Body of pancreas (tissue), 4 donors: ENCODE data around the gene C4orf17. TPM values are rescaled to one million over a fixed set of nuclear protein-coding genes. Genes with fewer than 3 reads are reported as not detected.
"Not testable (repeated sequence)": the region's sequence is repeated elsewhere in the genome, so short reads cannot be mapped to it uniquely, and the experiment has no call there.

Experiments
- ATAC-seq: fragments of 150-250 bp; one replicate; pipeline ENCODE4 v1.9.1; 2016
- DNase-seq, 4 donors: peaks; one replicate each; pipeline ENCODE4 v3.0.0-alpha.2; 2019
- H3K27ac ChIP-seq, 4 donors: fragments of 200-600 bp; sonication (generic); 1 replicate in 3 of 4; 2 replicates in 1 of 4; pipeline versions ENCODE4 v1.5.1 to v1.6.1; 2016 to 2019; ENCODE audit warnings: mild to moderate bottlenecking in 1 of 4, mixed read lengths in 1 of 4, moderate library complexity in 1 of 4
- H3K27me3 ChIP-seq, 2 donors: fragments of 200-600 bp; sonication (generic); one replicate each; pipeline ENCODE4 v1.6.0; 2016; ENCODE audit warnings: mild to moderate bottlenecking in 1 of 2
- H3K36me3 ChIP-seq, 2 donors: fragments of 200-600 bp; sonication (generic); replicated peaks in 1 of 2; 2 replicates each; pipeline ENCODE4 v1.5.1; 2016; ENCODE audit warnings: low read depth in 2 of 2; ENCODE audit not compliant: insufficient read depth in 1 of 2
- H3K4me1 ChIP-seq: fragments of 200-600 bp; sonication (generic); one replicate; pipeline ENCODE4 v1.6.0; 2016
- H3K4me3 ChIP-seq, 2 donors: fragments of 200-600 bp; sonication (generic); 1 replicate in 1 of 2; 2 replicates in 1 of 2; pipeline ENCODE4 v1.5.1; 2016 to 2019
- H3K9me3 ChIP-seq, 3 donors: fragments of 200-600 bp; sonication (generic); 1 replicate in 2 of 3; 2 replicates in 1 of 3; pipeline ENCODE4 v1.5.1; 2016
- POLR2A ChIP-seq, 3 donors: fragments of 450-650 bp; IDR thresholded peaks; one replicate each; pipeline ENCODE4 v1.6.1; 2016; ENCODE audit warnings: antibody characterized with exemption in 3 of 3, mild to moderate bottlenecking in 2 of 3
- WGBS, 2 donors: methylation state at CpG; one replicate each; pipeline ENCODE4 v1.1.5; 2017; 5-methylcytosine and 5-hydroxymethylcytosine counted together
- intact Hi-C: fragments of 100-400 bp; cut with DNase I; formaldehyde crosslinking; loops from one replicate; pipeline ENCODE4 v1.15.1; 2023
- total RNA-seq, 2 donors: library from RNA; depleted of rRNA; stranded (reverse); fragments of >200 nt; gene quantifications; one replicate each; pipeline ENCODE4 v1.1.0, GENCODE V29; 2016
- TF ChIP-seq, protein P1 (sequence below), 7 experiments: fragments of 450-650 bp in 4 of 7; fragments of 200-600 bp in 3 of 7; sonication (generic) in 3 of 7; IDR thresholded peaks; one replicate each; pipeline ENCODE4 v1.5.1; 2016 to 2019; ENCODE audit warnings: antibody characterized with exemption in 7 of 7

The C4orf17 gene
- total RNA-seq, 2 donors from 2014 or later, result not detected

DNA sequence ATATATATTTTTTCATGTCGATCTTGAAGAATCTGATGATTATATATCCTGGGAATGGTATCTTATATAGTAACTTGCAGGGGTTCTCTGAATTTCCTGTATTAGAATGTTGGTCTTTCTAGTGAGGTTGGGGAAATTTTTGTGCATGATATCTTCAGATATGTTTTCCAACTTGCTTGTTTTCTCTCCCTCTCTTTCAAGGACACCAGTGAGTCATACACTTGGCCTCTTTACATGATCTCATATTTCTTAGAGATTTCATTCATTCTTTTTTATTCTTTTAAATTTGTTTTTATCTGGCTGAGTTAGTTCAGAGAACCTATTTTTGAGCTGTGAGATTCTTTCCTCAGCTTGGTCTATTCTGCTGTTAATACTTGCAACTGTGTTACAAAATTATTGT lies 27.2 kb upstream of the C4orf17 start:
- intact Hi-C loops, result no loop called here
- no peaks in the 10 kb centered on the region for H3K36me3 ChIP-seq
- TF ChIP-seq POLR2A (IDR thresholded peaks at IDR 0.05), result no peak
- TF ChIP-seq, protein P1, sequence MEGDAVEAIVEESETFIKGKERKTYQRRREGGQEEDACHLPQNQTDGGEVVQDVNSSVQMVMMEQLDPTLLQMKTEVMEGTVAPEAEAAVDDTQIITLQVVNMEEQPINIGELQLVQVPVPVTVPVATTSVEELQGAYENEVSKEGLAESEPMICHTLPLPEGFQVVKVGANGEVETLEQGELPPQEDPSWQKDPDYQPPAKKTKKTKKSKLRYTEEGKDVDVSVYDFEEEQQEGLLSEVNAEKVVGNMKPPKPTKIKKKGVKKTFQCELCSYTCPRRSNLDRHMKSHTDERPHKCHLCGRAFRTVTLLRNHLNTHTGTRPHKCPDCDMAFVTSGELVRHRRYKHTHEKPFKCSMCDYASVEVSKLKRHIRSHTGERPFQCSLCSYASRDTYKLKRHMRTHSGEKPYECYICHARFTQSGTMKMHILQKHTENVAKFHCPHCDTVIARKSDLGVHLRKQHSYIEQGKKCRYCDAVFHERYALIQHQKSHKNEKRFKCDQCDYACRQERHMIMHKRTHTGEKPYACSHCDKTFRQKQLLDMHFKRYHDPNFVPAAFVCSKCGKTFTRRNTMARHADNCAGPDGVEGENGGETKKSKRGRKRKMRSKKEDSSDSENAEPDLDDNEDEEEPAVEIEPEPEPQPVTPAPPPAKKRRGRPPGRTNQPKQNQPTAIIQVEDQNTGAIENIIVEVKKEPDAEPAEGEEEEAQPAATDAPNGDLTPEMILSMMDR (IDR thresholded peaks at IDR 0.05), result no peak
- DNase-seq, result no peak
- ATAC-seq, result no peak
- WGBS, 2 donors, result 79 to 93% methylated on average over 1 of the region's 1 CpG
- no peaks in the 10 kb centered on the region for H3K4me1 ChIP-seq
- no peak overlapping the region for H3K27ac ChIP-seq
- H3K4me3 ChIP-seq, result no peak overlapping the region
- H3K27me3 ChIP-seq, result no peaks in the 10 kb centered on the region
- H3K9me3 ChIP-seq, result peaks cover 0 to 33% (median 0%) of the 10 kb centered on the region in 3 donors

DNA sequence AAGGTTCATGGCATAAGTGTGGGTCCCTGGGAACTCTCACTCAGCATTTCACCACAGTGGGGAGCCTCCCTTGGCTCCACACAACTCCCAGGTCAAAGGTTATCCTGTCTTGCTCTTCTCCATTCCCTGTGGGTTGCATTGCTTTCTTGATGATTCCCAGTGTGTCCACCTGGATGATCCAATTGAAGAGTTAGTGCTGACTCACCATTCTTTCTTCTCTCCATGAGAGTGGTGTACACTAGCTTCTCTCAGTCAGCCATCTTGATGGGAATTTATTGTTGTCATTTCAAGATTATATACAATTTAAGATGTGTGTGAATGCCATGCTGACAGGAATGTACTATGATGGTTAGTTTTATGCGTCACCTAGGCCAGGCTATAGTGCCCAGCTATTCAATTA lies 25.6 kb upstream of the C4orf17 start:
- no peaks in the 10 kb centered on the region for H3K36me3 ChIP-seq
- H3K4me1 ChIP-seq, result no peaks in the 10 kb centered on the region
- no peak overlapping the region for H3K27ac ChIP-seq
- TF ChIP-seq POLR2A (IDR thresholded peaks at IDR 0.05), result no peak
- TF ChIP-seq, protein P1 (IDR thresholded peaks at IDR 0.05), result no peak
- H3K9me3 ChIP-seq, result peaks cover 0 to 33% (median 0%) of the 10 kb centered on the region in 3 donors
- no peaks in the 10 kb centered on the region for H3K27me3 ChIP-seq
- WGBS, 2 donors, result 90 to 94% methylated on average over 1 of the region's 1 CpG
- DNase-seq, result no peak
- intact Hi-C loops, result no loop called here
- no peak for ATAC-seq
- H3K4me3 ChIP-seq, result no peak overlapping the region

DNA sequence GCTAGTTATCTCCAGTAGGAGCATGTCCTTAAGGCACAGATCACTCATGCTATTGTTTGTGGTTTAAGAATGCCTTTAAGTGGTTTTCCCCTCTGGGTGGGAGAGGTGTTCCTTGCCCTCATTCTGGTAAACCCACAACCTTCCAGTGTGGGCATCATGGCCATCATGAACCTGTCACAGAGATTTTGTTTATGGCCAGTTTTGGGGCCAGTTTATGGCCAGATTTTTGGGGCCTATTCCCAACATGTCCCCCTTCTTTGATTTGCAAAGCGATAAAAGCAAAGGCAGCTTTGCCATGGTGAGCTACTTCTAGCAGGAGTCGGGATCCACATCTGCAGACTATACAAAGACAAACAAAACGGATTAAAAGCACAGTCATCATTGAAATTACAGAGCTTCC lies 24.2 kb upstream of the C4orf17 start:
- H3K36me3 ChIP-seq, H3K27me3 ChIP-seq, DNase-seq, intact Hi-C loops, ATAC-seq, H3K27ac ChIP-seq, H3K4me1 ChIP-seq, H3K4me3 ChIP-seq: not testable (repeated sequence)
- WGBS, 2 donors, result 69% methylated on average over 3 of the region's 3 CpGs
- H3K9me3 ChIP-seq, result peaks cover 0 to 33% (median 0%) of the 10 kb centered on the region in 3 donors

DNA sequence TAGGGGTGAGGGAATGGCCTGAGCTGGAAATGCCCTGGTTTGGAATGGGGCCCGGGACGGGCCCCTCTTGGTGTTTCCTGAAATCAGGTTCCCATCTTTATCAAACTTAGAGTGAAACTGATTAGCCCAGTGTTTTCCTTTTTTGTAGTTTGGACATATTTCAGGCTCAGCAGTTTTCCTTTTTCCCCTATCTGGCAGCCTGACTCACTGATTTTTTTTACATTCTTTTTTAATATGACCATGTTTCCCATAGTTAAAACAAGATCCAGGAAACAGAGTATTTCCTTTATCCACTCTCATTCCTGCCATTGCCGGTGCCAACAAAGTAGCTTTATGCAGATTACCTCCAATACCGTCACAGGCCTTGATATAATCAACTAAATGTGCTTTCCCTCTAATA lies 20.5 kb upstream of the C4orf17 start:
- peaks cover 0 to 32% (median 0%) of the 10 kb centered on the region in 3 donors for H3K9me3 ChIP-seq
- no peak overlapping the region for H3K4me3 ChIP-seq
- WGBS, 2 donors, result 64 to 79% methylated on average over 4 of the region's 4 CpGs
- H3K27me3 ChIP-seq, result no peaks in the 10 kb centered on the region
- no peak for DNase-seq
- H3K36me3 ChIP-seq, result no peaks in the 10 kb centered on the region
- no peak overlapping the region for H3K27ac ChIP-seq
- TF ChIP-seq, protein P1 (IDR thresholded peaks at IDR 0.05), result no peak
- no peak for TF ChIP-seq POLR2A (IDR thresholded peaks at IDR 0.05)
- ATAC-seq, result no peak
- no peaks in the 10 kb centered on the region for H3K4me1 ChIP-seq
- intact Hi-C loops, result no loop called here

DNA sequence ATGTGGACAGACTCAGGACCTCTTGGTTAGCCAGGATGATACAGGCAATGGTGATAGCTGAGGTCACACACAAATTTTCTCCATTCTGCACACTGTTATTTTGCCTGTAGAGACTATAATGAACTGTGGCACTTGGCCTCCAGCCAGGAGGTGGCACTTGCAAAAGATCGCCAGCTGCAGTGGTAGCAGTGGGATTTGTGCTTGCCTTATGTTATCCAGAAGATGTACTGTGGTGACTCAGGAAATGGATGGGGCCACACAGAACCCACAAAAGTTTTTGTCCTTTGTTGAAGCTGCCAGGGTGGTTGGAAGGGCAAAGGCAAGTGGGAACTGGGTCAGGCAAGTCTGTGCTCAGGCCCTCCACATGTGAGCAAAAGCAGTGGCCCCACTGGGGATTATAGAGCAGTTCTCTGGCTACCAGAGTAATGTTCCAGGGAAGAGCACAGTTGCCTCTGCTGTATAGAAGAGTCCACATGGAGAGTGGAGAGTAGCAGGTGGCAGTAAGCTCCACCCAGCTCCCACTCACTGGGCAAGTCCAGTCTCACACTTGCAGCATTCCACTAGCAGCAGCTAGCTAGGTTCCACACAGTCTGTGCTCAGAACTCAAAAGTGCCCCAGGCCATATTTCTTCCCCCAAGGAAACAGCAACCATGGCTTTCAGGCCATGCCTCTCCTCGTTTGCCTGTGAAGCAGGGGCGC lies 5.9 kb upstream of the C4orf17 start:
- 78 to 81% methylated on average over 3 of the region's 3 CpGs for WGBS, 2 donors
- ATAC-seq (no peak), DNase-seq (peak in 1 of 4 donors; percentile 7)
- Histone ChIP-seq H3K27ac (no peak overlapping the region), H3K36me3 (no peaks in the 10 kb centered on the region), H3K9me3 (no peaks in the 10 kb centered on the region), H3K27me3 (peaks cover 0 to 2% of the 10 kb centered on the region in 2 donors), H3K4me3 (no peak overlapping the region), H3K4me1 (no peaks in the 10 kb centered on the region)
- intact Hi-C loops, result no loop called here
- no peak for TF ChIP-seq POLR2A (IDR thresholded peaks at IDR 0.05)
- TF ChIP-seq, protein P1 (IDR thresholded peaks at IDR 0.05), result no peak
